ENCODE results near the gene DTX4.

DTX4 gene

DNA sequence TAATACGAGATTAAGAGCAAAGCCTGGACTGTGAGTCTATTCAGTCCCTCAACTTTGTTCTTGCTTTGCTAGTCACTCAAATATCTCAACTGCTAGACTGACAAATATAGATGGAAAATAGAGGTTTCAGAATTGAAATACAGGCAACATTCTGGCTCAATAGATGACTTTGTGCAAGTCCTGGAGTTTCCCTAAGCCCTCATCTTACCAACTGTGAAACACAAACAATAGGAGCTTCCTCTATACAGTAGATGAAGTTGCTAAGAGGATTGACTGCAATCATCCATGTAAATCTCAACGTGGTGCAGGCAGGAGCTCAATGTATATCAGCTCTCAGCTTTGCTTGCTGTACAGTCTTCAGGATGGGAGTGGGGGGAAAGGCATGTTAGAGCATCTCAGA lies 47.0 kb downstream of the DTX4 start:
- DNase-seq (no peak), ATAC-seq (ENCODE audit: insufficient read depth, low read depth) (no peak)
- peaks cover 9% of the 10 kb centered on the region for H3K4me1 ChIP-seq (ENCODE audit: insufficient read depth, low read length)
- no peaks in the 10 kb centered on the region for H3K36me3 ChIP-seq (ENCODE audit: insufficient read depth, low read length)
- no peak overlapping the region for H2AFZ ChIP-seq (ENCODE audit: low read depth, low read length)
- H3K9ac ChIP-seq (ENCODE audit: low read depth, low read length), result no peak overlapping the region
- no peaks in the 10 kb centered on the region for H3K27me3 ChIP-seq (ENCODE audit: insufficient read depth, low read length, poor library complexity)
- no peak overlapping the region for H3K27ac ChIP-seq (ENCODE audit: low read length)
- H3K79me2 ChIP-seq (ENCODE audit: insufficient read depth, low read length), result no peaks in the 10 kb centered on the region
- no peak overlapping the region for H3K4me2 ChIP-seq (ENCODE audit: insufficient read depth, low read length)
- TF ChIP-seq, protein P1, sequence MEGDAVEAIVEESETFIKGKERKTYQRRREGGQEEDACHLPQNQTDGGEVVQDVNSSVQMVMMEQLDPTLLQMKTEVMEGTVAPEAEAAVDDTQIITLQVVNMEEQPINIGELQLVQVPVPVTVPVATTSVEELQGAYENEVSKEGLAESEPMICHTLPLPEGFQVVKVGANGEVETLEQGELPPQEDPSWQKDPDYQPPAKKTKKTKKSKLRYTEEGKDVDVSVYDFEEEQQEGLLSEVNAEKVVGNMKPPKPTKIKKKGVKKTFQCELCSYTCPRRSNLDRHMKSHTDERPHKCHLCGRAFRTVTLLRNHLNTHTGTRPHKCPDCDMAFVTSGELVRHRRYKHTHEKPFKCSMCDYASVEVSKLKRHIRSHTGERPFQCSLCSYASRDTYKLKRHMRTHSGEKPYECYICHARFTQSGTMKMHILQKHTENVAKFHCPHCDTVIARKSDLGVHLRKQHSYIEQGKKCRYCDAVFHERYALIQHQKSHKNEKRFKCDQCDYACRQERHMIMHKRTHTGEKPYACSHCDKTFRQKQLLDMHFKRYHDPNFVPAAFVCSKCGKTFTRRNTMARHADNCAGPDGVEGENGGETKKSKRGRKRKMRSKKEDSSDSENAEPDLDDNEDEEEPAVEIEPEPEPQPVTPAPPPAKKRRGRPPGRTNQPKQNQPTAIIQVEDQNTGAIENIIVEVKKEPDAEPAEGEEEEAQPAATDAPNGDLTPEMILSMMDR (IDR thresholded peaks at IDR 0.05; ENCODE audit: borderline replicate concordance, extremely low read depth, low read length, poor library complexity, severe bottlenecking), result no peak
- TF ChIP-seq EZH2 (IDR thresholded peaks at IDR 0.05; ENCODE audit: borderline replicate concordance, low read depth, low read length, severe bottlenecking), result no peak
- no peaks in the 10 kb centered on the region for H4K20me1 ChIP-seq (ENCODE audit: insufficient read depth, low read length)
- no peaks in the 10 kb centered on the region for H3K9me3 ChIP-seq (ENCODE audit: insufficient read depth, low read length, severe bottlenecking)
- H3K4me3 ChIP-seq (ENCODE audit: low read depth in 1 of 2, low read length in 2 of 2), result no peak overlapping the region

DNA sequence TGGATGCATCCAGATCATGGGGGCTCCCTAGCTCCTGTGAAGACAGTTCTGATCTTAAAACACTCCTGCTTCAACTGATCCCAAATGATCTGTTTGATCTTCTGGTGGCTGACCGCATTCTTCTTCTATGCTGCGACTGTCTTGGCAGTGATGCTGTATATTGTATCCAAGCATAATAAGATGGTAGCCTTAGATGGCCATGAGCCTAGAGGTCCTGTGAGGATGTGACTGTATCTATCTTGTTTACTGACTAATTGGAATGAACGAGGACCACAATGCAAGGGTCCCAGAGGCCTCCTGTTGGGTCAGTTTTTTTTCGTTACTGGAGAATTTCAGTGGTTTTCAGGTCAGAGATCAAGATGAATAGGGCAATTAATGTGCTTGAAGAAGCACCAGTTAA lies 47.9 kb downstream of the DTX4 start:
- Histone ChIP-seq H3K27ac (ENCODE audit: low read length) (no peak overlapping the region), H3K79me2 (ENCODE audit: insufficient read depth, low read length) (no peaks in the 10 kb centered on the region), H2AFZ (ENCODE audit: low read depth, low read length) (no peak overlapping the region), H3K9me3 (ENCODE audit: insufficient read depth, low read length, severe bottlenecking) (no peaks in the 10 kb centered on the region), H3K27me3 (ENCODE audit: insufficient read depth, low read length, poor library complexity) (no peaks in the 10 kb centered on the region), H3K36me3 (ENCODE audit: insufficient read depth, low read length) (no peaks in the 10 kb centered on the region), H3K4me3 (ENCODE audit: low read depth in 1 of 2, low read length in 2 of 2) (no peak overlapping the region), H4K20me1 (ENCODE audit: insufficient read depth, low read length) (no peaks in the 10 kb centered on the region), H3K9ac (ENCODE audit: low read depth, low read length) (no peak overlapping the region), H3K4me2 (ENCODE audit: insufficient read depth, low read length) (no peak overlapping the region), H3K4me1 (ENCODE audit: insufficient read depth, low read length) (peaks cover 9% of the 10 kb centered on the region)
- ATAC-seq (ENCODE audit: insufficient read depth, low read depth), result no peak
- DNase-seq, result no peak
- TF ChIP-seq, protein P1 (IDR thresholded peaks at IDR 0.05; ENCODE audit: borderline replicate concordance, extremely low read depth, low read length, poor library complexity, severe bottlenecking), result no peak
- TF ChIP-seq EZH2 (IDR thresholded peaks at IDR 0.05; ENCODE audit: borderline replicate concordance, low read depth, low read length, severe bottlenecking), result no peak

DNA sequence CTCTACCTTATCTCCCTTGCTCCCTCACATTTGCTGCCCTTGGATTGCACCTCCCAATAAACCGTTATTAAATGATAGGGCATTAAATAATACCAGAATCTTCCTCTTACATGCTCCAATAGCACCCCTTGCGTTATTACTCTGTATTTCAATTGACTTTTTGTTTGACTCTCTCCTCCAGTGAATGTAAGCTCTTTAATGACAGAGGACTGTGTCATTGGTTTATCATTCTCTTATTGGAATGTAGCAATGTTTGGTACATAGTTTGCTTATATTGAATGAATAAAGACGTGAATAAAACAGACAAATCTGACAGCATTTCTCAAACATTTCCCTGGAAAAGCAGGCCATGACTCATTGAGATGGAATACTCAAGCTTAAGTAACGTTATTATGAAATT lies 49.5 kb downstream of the DTX4 start:
- Histone ChIP-seq H3K4me1 (ENCODE audit: insufficient read depth, low read length) (peaks cover 6% of the 10 kb centered on the region), H3K27ac (ENCODE audit: low read length) (no peak overlapping the region), H3K9me3 (ENCODE audit: insufficient read depth, low read length, severe bottlenecking) (no peaks in the 10 kb centered on the region), H3K4me3 (ENCODE audit: low read depth in 1 of 2, low read length in 2 of 2) (no peak overlapping the region), H2AFZ (ENCODE audit: low read depth, low read length) (no peak overlapping the region), H3K4me2 (ENCODE audit: insufficient read depth, low read length) (no peak overlapping the region), H3K27me3 (ENCODE audit: insufficient read depth, low read length, poor library complexity) (no peaks in the 10 kb centered on the region), H3K79me2 (ENCODE audit: insufficient read depth, low read length) (no peaks in the 10 kb centered on the region), H3K9ac (ENCODE audit: low read depth, low read length) (no peak overlapping the region), H3K36me3 (ENCODE audit: insufficient read depth, low read length) (no peaks in the 10 kb centered on the region), H4K20me1 (ENCODE audit: insufficient read depth, low read length) (no peaks in the 10 kb centered on the region)
- no peak for ATAC-seq (ENCODE audit: insufficient read depth, low read depth)
- TF ChIP-seq, protein P1 (IDR thresholded peaks at IDR 0.05; ENCODE audit: borderline replicate concordance, extremely low read depth, low read length, poor library complexity, severe bottlenecking), result no peak
- no peak for TF ChIP-seq EZH2 (IDR thresholded peaks at IDR 0.05; ENCODE audit: borderline replicate concordance, low read depth, low read length, severe bottlenecking)
- DNase-seq, result no peak
